LHCN-M2 (cell line): Measurements from ENCODE around the gene CERS1. TPM values are rescaled to one million over a fixed set of nuclear protein-coding genes. Genes with fewer than 3 reads are reported as not detected.

Source experiments
- DNase-seq: peaks from one replicate; pipeline ENCODE4 v3.0.0-alpha.2; 2012; ENCODE audit warnings: low read depth
- total RNA-seq: library from RNA; depleted of rRNA; stranded (reverse); fragments of >200 nt; gene quantifications from 2 replicates; pipeline ENCODE4 v1.2.3, GENCODE V29; 2014; rRNA removed

The CERS1 gene
- total RNA-seq, 1 experiment from 2014 or later, result 2.5 TPM

DNA sequence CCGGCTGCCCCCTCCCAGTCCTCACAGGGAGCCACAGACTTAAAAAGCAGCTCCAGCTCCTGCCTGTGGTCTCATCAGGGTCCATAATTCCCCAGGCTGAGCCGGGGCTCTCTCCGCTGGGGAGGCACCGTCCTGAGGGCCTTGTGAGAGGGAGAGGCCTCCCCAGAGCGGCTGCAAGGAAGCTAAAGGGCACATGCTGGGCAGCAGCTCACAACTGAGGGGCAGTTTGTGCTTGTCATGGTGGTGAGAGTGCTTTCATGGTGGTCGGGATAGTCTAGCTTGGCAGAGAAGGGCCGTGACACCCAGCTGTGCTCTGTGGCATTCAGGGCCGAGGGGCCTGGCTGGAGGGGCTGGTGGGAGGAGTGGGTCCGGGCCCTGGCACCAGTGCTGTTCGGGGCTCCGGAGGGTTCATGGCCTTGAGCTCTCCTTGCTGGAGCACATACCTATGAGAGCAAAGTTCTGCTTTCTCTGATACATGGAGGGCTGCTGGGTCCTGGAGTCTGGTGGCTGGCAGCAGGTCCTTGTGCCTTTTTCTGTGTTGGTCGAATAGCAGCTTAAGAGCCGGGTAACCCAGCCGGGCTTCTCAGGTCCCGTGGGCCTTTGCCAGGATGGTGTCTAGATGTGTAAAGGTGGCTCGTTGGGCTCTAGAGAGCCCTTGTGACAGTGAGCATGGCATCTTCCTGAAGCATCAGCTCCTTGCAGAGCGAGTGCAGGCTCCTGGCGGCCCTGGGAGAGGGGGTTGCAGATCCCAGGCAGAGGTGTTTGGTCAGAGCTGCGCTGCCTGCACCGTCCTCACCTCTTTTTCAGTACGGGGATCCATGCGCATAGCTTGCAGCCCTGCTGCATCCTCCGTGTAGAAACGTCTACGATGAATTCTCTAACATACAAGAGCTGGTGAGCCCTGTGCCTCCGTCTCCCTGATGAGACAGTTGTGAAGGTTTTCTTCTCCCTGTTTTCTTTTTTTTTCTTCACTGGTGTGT lies 55.4 kb downstream of the CERS1 start:
- DNase-seq, result no peak

DNA sequence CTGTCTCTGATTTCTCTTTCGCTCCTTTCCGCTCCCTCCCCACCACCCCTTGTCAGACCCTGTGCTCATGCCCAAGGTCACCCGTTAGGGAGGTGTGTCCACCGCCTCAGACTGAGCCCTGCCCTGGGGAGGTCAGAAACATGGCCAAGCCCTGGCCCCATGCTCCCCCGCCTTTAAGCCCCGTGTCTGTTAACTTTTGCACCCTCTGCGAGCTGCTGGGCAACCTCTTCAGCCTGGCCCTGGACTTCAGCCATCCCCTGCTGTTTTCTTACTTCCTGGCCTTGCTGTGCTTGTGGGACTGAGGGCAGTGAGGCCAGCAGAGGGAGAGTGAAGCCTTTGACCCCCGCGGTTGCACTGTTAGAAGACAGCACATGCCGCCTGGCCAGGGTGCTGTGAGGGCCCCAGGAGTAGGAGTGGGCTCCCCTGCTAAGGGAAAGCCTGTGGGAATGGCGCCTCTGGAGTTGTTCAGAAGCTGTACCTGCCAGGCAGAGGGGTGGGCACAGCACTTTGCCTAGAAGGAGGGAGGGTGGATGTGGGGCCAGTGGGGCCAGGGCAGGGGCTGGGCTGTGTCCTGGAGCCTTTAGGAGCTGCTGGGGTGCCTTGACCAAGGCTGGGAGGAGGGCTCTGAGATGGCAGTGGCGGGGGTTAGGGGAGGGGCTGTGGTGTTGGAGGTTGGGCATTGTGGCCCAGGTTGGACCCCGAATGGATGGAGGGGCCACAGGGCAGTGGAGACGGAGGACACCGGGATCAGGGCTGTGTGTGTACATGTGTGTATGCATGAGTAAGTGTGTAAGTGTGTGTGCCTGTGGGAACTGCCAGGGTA lies 56.3 kb downstream of the CERS1 start:
- DNase-seq, result no peak

DNA sequence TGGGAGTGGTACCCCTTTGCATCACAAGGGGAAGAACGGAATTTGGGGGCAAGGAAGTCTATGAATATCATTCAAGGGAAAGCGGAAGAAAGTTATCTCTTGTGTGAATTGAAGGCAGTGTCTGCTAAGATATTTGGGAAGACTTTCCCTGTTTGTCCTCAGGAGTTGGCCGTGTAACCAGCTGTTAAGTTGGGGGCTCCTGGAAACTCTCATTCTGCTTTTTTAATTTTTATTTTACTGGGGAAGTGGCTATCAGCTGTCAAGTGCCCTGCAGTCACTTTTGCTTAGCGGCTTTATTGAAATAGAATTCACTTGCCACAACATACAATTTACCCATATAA lies 61.3 kb downstream of the CERS1 start:
- DNase-seq, result no peak

DNA sequence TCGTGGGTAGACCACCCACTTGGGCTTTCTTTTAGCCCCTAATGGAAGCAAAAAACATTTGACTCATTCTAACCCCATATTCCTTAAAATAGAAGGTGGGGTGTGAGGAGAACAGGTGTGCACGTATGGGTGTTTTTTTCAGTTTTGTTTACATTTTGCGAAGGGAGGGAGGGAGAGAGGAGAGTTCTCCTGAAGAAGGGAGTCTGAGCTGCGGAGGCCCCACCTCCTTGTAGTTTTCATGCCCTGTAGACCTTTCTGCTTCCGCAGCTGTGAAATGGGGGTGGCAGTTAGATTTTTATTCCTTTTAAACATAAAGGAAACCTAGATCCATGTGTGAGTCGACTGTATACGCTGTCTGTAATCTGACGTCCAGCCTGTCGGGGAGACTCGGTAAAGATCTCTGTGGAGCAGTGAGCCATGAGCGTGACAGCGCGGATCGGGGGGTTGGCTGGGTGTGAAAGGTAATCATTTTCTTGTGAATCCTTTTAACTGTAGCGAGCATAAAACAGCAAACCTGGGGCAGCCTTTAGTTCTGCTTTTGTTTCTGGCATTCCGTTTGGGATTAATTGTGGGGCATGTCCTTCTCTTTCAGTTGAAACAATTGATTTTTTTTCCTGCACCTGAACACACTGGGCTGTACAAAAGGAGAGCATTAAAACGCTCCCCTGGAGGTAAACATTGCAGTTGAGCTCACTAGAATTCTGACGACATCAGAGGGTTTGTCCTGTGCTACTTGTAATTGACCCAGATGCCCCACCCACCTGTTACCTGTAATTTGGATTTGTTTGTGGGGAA lies 61.9 kb downstream of the CERS1 start:
- DNase-seq, result no peak

DNA sequence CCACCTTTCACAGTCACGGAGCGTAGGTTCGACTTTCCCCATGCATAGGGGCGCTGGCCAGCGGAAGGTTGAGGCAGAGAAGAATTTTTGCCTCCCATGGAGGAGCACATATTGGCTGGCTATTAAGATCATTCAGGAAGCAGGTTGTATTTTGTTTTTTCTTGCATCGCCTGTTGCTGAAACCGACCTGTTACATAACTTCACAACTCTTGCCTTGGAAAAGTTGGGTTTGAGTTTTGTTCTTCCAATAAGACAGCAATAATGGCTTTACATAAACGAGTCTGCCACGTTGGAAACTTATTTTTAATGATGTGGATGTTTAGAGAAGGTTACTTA lies 62.8 kb downstream of the CERS1 start:
- DNase-seq, result no peak

DNA sequence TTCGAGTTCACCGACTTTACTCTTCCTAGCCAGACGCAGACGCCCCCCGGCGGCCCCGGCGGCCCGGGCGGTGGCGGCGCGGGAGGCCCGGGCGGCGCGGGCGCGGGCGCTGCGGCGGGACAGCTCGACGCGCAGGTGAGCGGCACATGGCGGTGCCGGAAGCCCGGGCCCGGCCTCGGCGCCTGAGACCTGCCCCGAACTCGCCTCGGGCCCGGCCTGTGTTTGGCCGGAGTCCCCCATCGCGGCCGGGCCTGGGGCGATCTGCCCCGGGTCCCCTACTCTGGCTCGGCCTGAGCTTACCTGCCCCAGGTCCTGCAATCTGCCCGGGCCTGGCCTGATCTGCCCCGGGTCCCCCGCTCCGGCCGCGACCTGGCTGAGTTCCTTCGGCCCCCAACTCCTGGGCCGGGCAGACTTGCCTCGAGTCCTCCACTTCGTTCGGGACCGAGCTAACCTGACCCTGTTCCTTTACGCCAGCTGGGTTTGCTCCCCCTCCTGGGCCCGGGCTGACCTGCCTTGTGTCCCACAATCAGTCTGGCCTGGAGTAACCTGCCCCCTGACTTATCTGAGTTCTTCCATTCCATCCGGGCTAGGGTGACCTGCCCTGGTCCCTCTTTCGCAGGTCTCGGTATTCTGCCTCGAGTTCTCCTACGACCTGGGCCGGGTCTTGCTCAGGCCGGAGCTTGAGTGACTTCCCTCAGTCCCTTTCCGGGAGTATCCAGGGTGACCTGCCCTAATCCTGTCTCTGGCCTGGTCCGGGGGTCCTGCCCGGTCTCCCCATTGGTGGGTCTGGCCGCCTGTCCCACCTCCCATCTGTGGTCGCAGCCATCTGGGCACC lies 63.4 kb downstream of the CERS1 start:
- no peak for DNase-seq

DNA sequence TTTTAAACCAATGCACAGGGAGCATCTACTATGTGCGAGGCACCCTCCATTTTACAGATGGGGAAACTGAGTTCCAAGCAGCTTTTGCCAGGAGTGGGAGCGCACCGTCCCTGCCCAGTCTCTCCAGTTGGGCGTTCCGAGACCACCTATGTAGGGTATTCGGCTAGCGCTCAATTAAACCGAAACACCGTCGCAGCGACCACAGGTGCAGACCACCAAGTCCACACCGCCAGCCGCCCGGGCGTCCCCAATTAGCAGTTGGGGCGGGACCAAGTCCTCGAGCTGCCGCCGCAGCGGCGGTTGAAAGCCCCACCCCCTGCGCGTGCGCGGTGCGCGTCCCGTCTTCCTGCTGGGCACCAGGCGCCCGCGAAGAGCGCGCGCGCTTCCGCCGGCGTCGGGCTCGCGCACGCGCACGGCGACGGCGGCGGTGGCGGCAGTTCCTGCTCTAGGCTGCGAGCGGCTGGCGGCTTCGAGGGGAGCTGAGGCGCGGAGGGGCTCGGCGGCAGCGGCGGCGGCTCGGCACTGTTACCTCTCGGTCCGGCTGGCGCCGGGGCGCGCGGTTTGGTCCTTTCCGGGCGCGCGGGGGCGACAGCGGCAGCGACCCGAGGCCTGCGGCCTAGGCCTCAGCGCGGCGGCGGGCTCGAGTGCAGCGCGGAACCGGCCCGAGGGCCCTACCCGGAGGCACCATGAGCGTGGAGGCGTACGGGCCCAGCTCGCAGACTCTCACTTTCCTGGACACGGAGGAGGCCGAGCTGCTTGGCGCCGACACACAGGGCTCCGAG lies 64.2 kb downstream of the CERS1 start, which contains the start of gene UPF1:
Gene UPF1, plus strand, starts transcription at position 436 of the 782 bp plus-strand sequence. Its CDS starts 251 bp downstream, at position 687.
- peak; percentile 85 for DNase-seq

DNA sequence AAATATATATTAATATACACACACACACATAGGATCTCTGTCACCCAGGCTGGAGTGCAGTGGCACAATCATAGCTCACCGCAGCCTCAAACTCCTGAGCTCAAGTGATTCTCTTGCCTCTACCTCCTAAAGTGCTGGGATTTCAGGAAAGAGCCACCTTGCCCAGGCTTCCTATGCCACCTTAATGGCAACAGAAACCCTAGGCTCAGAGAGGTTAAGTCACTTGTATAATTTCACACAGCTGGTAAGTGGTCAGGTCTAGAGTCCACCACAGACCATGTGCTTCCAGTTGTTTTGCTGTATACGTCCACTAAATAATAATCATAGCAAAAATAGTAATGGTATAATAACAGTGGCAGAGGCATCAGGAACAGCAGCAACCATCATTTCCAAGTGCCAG lies 65.5 kb downstream of the CERS1 start:
- DNase-seq, result no peak

DNA sequence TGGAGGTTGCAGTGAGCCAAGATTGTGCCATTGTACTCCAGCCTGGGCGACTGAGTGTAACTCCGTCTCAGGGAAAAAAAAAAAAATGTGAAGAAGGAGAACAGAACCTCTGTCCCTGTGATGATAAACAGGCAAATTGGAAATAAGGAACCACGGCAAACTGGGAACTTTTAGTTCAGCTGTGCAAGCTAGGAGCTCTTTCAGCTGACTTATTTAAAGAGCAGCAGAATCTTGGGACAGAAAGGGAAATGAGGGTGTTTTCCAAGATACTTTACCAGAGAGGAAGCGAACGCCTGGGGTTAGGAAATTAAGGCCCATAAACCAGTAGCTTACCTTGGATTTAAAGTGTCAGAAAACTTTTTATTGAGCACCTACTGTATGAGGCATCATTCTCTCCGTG lies 67.2 kb downstream of the CERS1 start:
- DNase-seq, result no peak

Other genes with a start within 250 kb of the CERS1 start
- 1.7 and 2.0 TPM in 2 replicates for gene CRTC1, start 212.5 kb downstream of the CERS1 start, total RNA-seq
- gene COMP, start 104.9 kb downstream of the CERS1 start, total RNA-seq, result 0.13 TPM in 1 of 2 replicates, not detected in the other
- 56.5 and 76.0 TPM in 2 replicates for gene UPF1, start 64.2 kb downstream of the CERS1 start, total RNA-seq
- 375 and 380 TPM in 2 replicates for gene COPE, start 23.2 kb upstream of the CERS1 start, total RNA-seq
- gene DDX49, start 23.6 kb upstream of the CERS1 start, total RNA-seq, result 49.8 and 57.6 TPM in 2 replicates
- gene HOMER3, start 45.1 kb upstream of the CERS1 start, total RNA-seq, result 154 and 188 TPM in 2 replicates
- 54.2 and 63.9 TPM in 2 replicates for gene SUGP2, start 137.4 kb upstream of the CERS1 start, total RNA-seq
- gene ARMC6, start 137.4 kb upstream of the CERS1 start, total RNA-seq, result 61.1 and 68.3 TPM in 2 replicates
- 2.8 and 4.4 TPM in 2 replicates for gene SLC25A42, start 167.8 kb upstream of the CERS1 start, total RNA-seq
- 26.1 and 26.7 TPM in 2 replicates for gene TMEM161A, start 242.3 kb upstream of the CERS1 start, total RNA-seq